GM18951 (cell line): ENCODE data around the gene DGKD.
"Not testable (repeated sequence)": the region's sequence is repeated elsewhere in the genome, so short reads cannot be mapped to it uniquely, and the experiment has no call there.

Source experiments
- POLR2A ChIP-seq: IDR thresholded peaks from 4 replicates; pipeline ENCODE4 v1.6.1; 2011; ENCODE audit warnings: mild to moderate bottlenecking; ENCODE audit not compliant: insufficient read length, insufficient read depth; ENCODE audit errors: extremely low read depth
- in situ Hi-C: fragments of 300-500 bp; cut with MboI; formaldehyde crosslinking; loops from one replicate; pipeline ENCODE4 v1.12.0; 2022; ENCODE audit warnings: low sequenced_read_pairs, mixed read lengths, inconsistent platforms; ENCODE audit not compliant: unreplicated experiment

Gene DGKD

DNA sequence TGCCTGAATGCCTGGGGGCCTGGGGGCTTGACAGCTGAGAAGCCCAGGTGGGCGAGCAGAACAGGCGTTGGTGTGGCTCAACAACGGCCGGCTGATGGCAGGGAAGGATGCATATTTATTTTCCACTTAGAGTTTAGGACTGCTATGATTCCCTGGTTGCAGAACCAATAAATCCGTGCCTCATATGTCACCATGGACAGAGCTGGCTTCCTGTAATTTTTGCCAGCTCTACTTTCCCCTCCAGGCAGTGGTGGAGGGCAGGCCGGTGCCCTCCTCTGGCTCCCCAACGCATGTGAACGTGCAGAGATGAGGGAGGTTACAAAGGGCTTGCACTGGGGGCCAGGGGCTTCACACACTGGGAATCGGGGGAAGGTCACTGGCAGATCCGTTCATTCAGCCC, 28.5 kb upstream of the DGKD start:
- in situ Hi-C loops: no loop called here
- TF ChIP-seq POLR2A: no peak

DNA sequence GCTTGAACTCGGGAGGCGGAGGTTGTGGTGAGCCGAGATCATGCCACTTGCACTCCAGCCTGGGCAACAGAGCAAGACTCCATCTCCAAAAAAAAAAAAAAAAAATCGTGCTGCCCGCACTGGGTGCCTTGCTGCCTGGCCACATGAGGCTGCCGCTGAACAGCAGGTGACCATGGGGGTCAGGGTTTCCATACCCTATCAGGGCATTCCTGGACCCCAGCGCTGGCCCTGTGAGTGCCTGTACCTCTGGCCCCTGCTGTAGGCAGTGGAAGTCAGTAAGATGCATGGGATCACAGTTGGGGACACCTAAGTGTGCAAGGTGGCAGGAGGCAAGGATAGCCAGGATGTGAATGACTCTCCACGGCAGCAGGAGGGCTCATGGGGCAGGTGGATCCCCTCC, 27.8 kb upstream of the DGKD start:
- no peak for TF ChIP-seq POLR2A

DNA sequence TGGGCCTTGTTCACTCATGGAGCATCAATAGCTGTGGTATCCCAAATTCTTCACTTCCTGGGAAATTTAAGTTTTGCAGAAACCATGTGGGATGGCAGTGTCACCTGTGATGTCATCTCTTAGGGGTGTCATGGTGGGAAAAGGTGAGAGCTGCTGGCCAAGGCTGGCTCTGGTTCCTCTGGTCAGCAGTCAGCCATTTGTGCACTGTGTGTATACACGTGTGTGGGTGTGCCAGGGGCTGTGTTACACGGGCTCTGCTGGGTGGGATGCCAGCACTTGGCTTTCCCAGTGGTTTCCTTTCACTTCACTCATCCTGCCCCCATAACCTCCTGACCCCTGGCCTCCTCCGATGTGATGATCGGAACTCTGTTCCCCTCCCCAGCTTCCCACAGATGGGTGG, 25.4 kb upstream of the DGKD start:
- in situ Hi-C loops: no loop called here
- TF ChIP-seq POLR2A: no peak

More for the DNA sequence above, 27.8 kb upstream of the DGKD start:
- in situ Hi-C loops: no loop called here

DNA sequence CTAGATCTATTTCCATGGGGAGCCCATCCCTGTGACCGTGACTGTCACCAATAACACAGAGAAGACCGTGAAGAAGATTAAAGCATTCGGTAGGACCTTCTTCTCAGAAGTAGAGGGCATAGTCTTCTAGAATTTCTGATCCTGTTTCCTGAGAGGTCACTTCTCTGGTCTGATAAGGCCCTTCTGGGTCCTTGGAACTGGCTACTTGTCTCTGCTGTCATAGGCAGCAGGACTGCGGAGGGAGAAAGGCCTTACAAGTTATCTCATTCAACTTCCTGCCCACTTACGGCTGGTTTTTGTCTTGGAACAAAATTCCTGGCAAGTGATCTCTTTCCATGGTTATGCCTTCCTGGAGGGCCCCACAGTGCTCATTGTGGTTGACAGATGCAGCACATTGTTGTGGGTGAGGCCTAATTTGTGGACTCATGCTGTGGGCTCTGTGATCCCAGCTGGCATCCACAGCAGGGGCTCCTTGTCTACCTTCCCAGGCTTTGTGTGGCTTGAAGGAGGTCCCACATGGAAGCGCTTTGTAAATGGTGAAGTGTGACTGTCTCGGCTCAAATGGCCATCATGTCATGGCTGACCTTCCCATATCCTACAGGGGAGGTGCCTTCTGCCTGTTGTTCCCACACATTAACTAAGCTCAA, 24.7 kb upstream of the DGKD start:
- in situ Hi-C loops: no loop called here
- TF ChIP-seq POLR2A: no peak

DNA sequence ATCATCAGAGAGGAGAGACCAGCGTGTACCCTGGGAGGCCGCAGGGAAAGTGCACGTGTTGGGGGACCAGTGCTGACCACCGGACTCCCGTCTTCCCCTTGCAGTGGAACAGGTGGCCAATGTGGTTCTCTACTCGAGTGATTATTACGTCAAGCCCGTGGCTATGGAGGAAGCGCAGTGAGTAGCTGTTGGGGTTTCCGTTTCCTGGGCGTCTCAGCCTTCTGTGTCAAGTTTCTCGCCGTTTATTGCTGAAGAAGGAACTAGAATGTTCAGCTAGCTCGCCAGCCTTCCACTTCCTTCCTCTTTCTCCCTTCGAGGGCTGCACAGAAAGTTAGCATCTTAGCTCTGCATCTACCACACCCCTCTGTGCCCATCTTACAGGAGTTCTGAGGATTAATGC, 22.8 kb upstream of the DGKD start:
- in situ Hi-C loops: no loop called here
- TF ChIP-seq POLR2A: peak; percentile 46

DNA sequence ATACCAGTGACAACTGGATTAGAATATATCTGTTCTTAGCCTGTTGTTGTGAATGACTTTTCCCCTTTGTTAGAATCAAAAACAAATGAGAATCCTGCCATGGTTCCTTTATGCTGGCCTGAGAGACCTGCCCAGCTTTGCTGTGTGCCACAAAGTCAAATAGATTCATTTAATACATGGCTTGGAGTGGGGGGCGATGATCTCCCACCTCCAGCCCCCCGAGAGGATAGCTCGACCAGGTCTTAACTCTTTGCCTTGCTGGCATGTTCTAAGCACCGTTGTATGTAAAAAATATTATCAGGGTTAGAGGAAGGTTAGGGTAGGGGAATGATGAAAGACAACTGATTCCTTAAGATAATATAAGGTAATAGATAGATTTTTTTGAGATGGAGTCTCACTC, 22.2 kb upstream of the DGKD start:
- TF ChIP-seq POLR2A: no peak
- in situ Hi-C loops: no loop called here

DNA sequence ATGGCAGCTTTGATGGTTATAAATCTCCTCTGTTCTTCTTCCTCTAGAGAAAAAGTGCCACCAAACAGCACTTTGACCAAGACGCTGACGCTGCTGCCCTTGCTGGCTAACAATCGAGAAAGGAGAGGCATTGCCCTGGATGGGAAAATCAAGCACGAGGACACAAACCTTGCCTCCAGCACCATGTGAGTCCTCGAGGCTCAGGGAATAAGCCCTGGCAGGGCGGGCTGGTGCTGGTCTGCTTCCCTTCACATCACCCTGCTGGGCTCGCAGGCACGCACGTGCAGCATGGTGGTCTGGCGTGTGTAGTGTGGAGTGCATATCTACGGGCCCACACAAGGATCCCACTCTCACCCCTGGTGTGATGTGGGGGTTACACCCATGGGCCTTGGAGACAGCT, 19.4 kb upstream of the DGKD start:
- TF ChIP-seq POLR2A: no peak
- in situ Hi-C loops: no loop called here

DNA sequence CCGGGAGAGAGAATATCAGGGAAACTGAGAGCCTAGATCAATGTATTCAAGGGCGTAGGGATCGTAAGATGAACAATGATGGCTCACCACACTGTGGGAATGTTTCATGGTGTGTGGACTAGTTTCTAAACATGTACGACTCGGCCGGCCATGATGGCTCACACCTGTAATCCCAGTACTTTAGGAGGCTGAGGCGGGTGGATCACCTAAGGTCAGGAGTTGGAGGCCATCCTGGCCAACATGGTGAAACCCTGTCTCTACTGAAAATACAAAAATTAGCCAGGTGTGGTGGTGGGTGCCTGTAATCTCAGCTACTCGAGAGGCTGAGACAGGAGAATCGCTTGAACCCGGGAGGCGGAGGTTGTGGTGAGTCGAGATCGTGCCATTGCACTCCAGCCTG, 18.2 kb upstream of the DGKD start:
- in situ Hi-C loops: not testable (repeated sequence)

DNA sequence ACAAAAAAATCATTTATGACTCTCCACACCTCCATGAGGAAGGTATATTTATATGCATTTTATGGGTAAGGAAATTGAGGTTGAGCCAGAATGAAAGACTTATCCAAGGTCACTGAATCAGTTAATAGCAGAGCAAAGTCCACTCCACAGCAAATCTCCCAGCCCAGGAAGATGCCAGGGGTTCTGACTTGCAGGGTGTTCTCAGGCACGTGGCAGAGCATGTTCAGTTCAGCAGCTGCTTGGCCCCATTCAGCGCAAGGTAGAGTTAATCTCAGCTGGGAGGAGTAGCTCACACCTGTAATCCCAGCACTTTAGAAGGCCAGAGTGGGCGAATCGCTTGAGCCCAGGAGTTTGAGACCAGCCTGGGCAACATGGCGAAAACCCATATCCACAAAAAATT, 17.8 kb upstream of the DGKD start:
- no peak for TF ChIP-seq POLR2A
- in situ Hi-C loops: no loop called here

DNA sequence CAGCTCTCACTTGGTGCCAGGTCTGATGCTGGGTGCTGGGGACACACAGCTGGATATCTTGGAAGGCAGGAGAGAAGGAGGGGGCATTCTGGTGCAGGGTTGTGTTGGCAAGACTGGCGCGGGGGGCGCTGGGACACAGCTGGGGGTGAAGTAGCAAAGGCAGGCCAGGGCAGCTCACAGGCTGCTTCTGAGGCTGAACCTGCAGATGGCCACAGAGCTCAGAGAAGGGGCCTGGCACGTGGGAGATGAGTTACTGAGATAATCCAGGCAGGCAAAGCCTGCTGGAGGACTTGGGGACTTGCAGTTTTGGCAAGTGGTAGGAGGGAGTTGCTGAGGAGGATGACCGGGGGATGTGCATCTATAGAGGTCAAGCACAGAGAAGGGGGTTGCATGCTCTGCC, 16.2 kb upstream of the DGKD start:
- in situ Hi-C loops: no loop called here
- TF ChIP-seq POLR2A: no peak

DNA sequence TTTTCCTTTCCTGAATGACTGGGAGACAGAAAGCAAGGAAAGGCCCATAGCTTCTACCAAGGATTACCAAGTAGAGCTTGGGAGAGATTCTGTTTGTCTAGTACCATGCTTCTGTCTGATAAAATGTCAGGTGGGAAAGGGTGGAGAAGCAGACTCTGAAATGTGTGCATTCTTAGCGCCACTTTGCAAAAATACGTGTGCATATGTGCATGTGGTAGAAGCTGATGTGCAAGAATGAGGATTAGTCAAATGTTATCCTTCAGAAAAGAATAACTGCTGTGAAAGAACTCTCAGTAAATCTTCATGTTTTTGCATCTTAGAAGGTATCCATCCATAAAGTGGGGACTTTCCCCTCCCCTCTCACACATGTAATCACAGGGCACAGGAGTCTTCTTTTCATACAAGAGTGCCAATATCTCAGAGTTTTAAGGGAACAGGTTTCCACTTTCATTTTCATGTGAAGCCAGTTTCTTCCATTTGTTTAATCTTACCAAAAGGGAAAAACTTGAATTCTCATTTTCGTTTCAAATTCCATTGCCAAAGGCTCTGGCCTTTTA, 15.4 kb upstream of the DGKD start:
- TF ChIP-seq POLR2A: no peak
- in situ Hi-C loops: no loop called here

DNA sequence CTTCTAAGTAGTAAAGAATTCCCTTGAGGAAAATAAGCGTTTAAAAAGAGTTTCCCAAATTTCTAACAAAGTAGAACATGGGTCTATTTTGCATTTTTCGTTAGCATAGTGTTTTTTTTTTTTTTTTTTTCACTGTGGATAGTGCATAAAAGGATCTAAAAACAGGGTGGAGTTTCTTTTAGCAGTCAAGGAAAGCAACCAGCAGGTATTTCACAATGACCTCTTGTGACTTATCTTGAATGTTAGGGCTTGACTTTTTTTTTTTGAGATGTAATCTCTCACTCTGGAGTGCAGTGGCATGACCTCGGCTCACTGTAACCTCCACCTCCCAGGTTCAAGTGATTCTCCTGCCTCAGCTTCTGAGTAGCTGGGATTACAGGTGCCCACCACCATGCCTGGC, 14.9 kb upstream of the DGKD start:
- TF ChIP-seq POLR2A: no peak
- in situ Hi-C loops: no loop called here

DNA sequence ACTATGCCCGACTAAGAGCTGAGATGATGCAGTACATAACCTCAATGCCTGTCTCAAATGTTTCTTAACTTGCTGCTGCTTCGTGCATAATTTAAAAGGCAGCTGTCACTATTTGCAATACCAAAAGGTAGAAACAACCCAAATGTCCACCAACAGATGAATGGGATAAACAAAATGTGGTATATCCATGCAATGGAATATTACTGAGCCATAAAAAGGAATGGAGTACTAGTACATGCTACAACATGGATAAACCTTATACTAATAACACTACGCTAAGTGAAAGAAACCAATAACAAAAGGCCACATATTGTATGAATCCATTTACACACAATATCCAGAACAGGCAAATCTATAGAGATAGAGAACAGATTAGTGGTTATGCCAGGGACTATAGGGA, 13.0 kb upstream of the DGKD start:
- TF ChIP-seq POLR2A: no peak
- in situ Hi-C loops: no loop called here

DNA sequence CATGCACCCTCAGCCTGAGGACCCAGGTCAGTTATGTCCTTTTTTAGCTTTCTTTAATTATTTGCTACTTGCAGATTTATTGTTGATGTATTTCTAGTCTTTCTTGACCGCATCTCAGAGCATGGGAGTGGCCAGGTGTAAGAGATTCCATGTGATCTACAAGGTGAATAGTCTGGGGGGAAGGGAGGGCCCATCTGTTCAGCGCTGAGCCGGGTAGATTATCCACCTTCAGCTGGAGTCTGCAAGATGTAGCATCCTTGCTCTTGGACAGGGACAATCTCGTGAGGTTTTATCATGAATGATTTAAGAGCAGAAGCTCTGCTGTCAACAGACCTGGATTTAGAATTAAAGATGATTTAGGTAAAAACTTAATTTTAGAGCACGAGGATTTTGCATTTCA, 12.0 kb upstream of the DGKD start:
- in situ Hi-C loops: no loop called here
- TF ChIP-seq POLR2A: no peak
